ENCODE measurements around the gene DCAF6. TPM values are rescaled to one million over a fixed set of nuclear protein-coding genes. Genes with fewer than 3 reads are reported as not detected.

The DCAF6 gene
- total RNA-seq, 1 donor from 2014 or later: 42.7 TPM

DNA sequence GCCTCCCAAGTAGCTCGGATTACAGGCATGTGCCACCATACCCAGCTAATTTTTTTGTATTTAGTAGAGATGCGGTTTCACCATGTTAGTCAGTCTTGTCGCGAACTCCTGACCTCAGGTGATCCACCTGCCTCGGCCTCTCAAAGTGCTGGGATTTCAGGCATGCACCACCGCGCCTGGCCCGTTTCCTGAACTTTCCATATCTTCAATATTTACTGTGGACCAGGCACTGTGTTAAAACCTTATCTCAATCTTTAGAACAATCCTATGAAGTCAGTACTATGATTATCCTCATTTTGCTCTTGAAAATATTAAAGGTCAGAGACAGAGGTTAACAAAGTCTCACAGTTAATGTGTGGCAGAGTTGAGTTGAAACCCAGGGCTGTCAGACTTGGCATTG is 20.9 kb upstream of the DCAF6 start:
- Mint-ChIP-seq H3K27me3 (no peaks in the 10 kb centered on the region), H3K4me1 (ENCODE audit: low read depth) (peaks cover 17% of the 10 kb centered on the region), H3K36me3 (ENCODE audit: insufficient read depth) (peaks cover 29% of the 10 kb centered on the region), H3K27ac (peak overlapping the region; percentile 23), H3K4me3 (ENCODE audit: low read depth) (no peak overlapping the region), H3K9me3 (ENCODE audit: low read depth) (no peaks in the 10 kb centered on the region)
- no peak for DNase-seq (ENCODE audit: low spot score, unreplicated experiment)
- TF ChIP-seq, protein P1, sequence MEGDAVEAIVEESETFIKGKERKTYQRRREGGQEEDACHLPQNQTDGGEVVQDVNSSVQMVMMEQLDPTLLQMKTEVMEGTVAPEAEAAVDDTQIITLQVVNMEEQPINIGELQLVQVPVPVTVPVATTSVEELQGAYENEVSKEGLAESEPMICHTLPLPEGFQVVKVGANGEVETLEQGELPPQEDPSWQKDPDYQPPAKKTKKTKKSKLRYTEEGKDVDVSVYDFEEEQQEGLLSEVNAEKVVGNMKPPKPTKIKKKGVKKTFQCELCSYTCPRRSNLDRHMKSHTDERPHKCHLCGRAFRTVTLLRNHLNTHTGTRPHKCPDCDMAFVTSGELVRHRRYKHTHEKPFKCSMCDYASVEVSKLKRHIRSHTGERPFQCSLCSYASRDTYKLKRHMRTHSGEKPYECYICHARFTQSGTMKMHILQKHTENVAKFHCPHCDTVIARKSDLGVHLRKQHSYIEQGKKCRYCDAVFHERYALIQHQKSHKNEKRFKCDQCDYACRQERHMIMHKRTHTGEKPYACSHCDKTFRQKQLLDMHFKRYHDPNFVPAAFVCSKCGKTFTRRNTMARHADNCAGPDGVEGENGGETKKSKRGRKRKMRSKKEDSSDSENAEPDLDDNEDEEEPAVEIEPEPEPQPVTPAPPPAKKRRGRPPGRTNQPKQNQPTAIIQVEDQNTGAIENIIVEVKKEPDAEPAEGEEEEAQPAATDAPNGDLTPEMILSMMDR (IDR thresholded peaks at IDR 0.05; ENCODE audit: unreplicated experiment): no peak

DNA sequence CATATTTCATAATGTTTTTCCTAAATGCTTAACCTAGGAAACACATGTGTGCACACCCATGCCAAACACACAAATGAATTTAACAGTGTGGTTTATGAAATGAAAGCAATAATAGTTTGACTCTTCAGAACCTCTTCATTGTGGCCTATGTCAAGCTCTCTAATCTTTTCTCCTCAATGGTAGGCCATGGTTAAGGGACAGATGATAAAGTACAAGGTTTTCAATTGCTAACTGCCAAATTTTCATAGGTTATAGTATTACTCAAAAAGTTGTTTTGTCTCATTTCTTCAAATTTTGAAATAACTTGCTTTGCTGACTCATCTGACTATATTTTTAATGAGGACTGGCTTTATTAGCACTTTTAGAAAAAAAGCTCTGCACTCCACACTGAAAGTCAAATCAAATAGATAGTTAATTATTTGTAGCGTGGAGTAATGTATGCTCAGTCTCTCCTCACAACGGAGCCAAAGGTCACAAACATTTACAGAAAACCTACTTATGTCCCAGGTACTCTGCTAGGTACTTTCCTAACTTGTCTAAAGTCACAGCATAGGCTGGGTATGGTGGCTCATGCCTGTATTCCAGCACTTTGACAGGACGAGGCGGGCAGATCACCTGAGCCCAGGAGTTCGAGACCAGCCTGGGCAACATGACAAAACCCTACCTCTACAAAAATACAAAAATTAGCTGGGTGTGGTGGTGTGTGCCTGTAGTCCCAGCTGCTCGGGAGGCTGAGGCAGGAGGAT is 19.5 kb upstream of the DCAF6 start:
- no peak for DNase-seq (ENCODE audit: low spot score, unreplicated experiment)
- Mint-ChIP-seq H3K4me3 (ENCODE audit: low read depth) (no peak overlapping the region), H3K9me3 (ENCODE audit: low read depth) (no peaks in the 10 kb centered on the region), H3K36me3 (ENCODE audit: insufficient read depth) (peaks cover 29% of the 10 kb centered on the region), H3K27me3 (no peaks in the 10 kb centered on the region), H3K27ac (peak overlapping the region; percentile 17), H3K4me1 (ENCODE audit: low read depth) (peaks cover 18% of the 10 kb centered on the region)
- TF ChIP-seq, protein P1 (IDR thresholded peaks at IDR 0.05; ENCODE audit: unreplicated experiment): no peak

DNA sequence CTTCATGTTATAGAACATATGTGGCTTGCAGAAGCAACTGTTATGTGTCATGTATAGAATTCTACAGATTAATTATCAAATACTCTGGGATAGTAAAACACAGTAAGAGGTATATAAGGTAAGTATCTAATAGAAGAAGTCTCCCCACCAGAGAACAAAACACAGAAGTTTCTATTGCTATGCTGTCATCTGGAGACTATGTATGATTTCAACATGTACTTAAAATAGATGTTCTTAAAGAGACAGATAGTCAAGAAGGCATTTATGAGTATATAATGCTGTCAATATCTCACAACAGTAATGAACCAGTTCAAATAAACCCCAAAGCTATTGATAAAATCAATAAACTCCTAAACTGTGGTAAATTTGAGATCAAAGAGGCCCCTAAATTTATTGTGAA is 14.5 kb upstream of the DCAF6 start:
- Mint-ChIP-seq H3K4me1 (ENCODE audit: low read depth) (peaks cover 36% of the 10 kb centered on the region), H3K27me3 (no peaks in the 10 kb centered on the region), H3K9me3 (ENCODE audit: low read depth) (no peaks in the 10 kb centered on the region), H3K4me3 (ENCODE audit: low read depth) (no peak overlapping the region), H3K27ac (no peak overlapping the region), H3K36me3 (ENCODE audit: insufficient read depth) (peaks cover 15% of the 10 kb centered on the region)
- TF ChIP-seq, protein P1 (IDR thresholded peaks at IDR 0.05; ENCODE audit: unreplicated experiment): no peak
- no peak for DNase-seq (ENCODE audit: low spot score, unreplicated experiment)

DNA sequence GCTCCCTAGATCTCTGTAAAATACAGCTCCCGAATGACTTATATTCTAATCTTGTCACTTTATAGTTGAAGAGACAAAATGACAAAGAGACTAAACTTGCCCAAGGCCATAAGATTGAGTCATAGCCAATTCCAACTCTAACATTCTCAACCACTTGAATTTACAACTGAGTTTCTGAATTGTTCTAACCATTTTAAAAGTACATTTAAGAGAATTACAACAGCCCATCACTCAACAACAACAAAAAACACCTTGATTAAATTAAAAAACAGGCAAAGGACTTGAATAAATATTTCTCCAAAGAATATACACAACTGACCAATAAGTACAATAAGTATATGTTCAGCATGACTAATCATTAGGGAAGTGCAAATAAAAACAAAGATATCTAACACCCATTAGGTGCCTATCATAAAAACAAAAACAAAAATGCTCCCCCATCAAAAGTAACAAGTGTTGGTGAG is 13.8 kb upstream of the DCAF6 start:
- H3K4me1 Mint-ChIP-seq (ENCODE audit: low read depth): peaks cover 40% of the 10 kb centered on the region
- peaks cover 13% of the 10 kb centered on the region for H3K36me3 Mint-ChIP-seq (ENCODE audit: insufficient read depth)
- no peak overlapping the region for H3K27ac Mint-ChIP-seq
- H3K4me3 Mint-ChIP-seq (ENCODE audit: low read depth): no peak overlapping the region
- no peaks in the 10 kb centered on the region for H3K27me3 Mint-ChIP-seq
- no peak for DNase-seq (ENCODE audit: low spot score, unreplicated experiment)
- TF ChIP-seq, protein P1 (IDR thresholded peaks at IDR 0.05; ENCODE audit: unreplicated experiment): no peak
- no peaks in the 10 kb centered on the region for H3K9me3 Mint-ChIP-seq (ENCODE audit: low read depth)

DNA sequence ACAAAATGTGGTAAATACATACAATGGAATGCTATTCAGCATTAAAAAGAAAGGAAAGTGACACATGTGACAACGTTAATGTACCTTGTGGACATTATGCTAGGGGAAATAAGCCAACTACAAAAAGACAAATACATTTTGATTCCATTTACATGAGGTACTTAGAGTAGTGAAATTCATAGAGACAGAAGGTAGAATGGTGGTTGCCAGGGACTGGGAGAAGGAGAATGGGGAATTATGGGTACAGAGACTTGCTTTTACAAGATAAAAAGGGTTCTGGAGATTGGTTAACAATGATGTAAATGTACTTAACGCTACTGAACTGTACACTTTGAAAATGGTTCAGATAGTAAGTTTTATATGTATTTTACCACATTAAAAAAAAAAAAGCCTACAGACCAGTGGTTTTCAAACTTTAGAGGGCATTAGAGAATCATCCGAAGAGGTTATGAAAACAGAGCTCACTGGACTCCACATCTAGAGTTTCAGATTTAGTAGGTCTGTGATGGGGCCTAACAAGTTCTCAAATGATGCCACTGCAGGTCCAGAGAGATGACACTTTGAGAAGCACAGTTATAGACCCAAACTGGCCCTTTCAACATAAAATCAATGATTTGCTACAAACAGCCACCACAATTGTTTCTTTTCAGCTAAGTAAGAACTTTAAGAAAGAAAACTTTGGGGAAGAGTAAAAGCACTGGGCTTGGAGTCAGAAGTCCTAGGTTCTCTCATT is 13.0 kb upstream of the DCAF6 start:
- TF ChIP-seq, protein P1 (IDR thresholded peaks at IDR 0.05; ENCODE audit: unreplicated experiment): no peak
- peaks cover 44% of the 10 kb centered on the region for H3K4me1 Mint-ChIP-seq (ENCODE audit: low read depth)
- DNase-seq (ENCODE audit: low spot score, unreplicated experiment): no peak
- no peak overlapping the region for H3K4me3 Mint-ChIP-seq (ENCODE audit: low read depth)
- peaks cover 10% of the 10 kb centered on the region for H3K36me3 Mint-ChIP-seq (ENCODE audit: insufficient read depth)
- no peaks in the 10 kb centered on the region for H3K27me3 Mint-ChIP-seq
- H3K9me3 Mint-ChIP-seq (ENCODE audit: low read depth): no peaks in the 10 kb centered on the region
- H3K27ac Mint-ChIP-seq: no peak overlapping the region
